H1 (cell line): ENCODE data around the gene ADAMTS17. TPM values are rescaled to one million over a fixed set of nuclear protein-coding genes. Genes with fewer than 3 reads are reported as not detected.

ENCODE experiments used
- CTCF ChIA-PET: fragments of 300-600 bp; sonication (Branson Sonifier 250); formaldehyde crosslinking; loops from one replicate; lab custom pipeline; 2021; ENCODE audit not compliant: partially characterized antibody; lab: Charles Lee
- POLR2A ChIA-PET: fragments of 300-600 bp; sonication (Branson Sonifier 250); formaldehyde crosslinking; loops from one replicate; lab custom pipeline; 2021; ENCODE audit warnings: inconsistent platforms; ENCODE audit not compliant: partially characterized antibody; lab: Charles Lee
- DNase-seq, 2 experiments: peaks; one replicate each; pipeline versions ENCODE4 v3.0.0 to v3.0.0-alpha.2; 2010 to 2022; ENCODE audit warnings: low spot score in 2 of 2, low read depth in 1 of 2, mixed read lengths in 1 of 2
- FAIRE-seq: peaks from 2 replicates; lab custom pipeline; 2011; peaks lifted over from hg19 to GRCh38; lab: Jason Lieb, UNC
- H2AFZ ChIP-seq: 2 replicates; pipeline ENCODE4 v1.8.1; 2012; ENCODE audit warnings: low read length, inconsistent platforms
- H2AK5ac ChIP-seq: 2 replicates; pipeline ENCODE4 v1.6.1; 2013; ENCODE audit warnings: low read depth, low read length
- H2BK120ac ChIP-seq: replicated peaks from 2 replicates; pipeline ENCODE3; 2013; ENCODE audit warnings: low read depth, low read length, inconsistent platforms
- H2BK12ac ChIP-seq: 2 replicates; pipeline ENCODE4 v1.6.1; 2013; ENCODE audit warnings: low read depth, low read length
- H2BK15ac ChIP-seq: 2 replicates; pipeline ENCODE4 v1.6.1; 2013; ENCODE audit warnings: low read length
- H2BK20ac ChIP-seq: 2 replicates; pipeline ENCODE4 v1.6.1; 2013; ENCODE audit warnings: low read length
- H2BK5ac ChIP-seq: 2 replicates; pipeline ENCODE4 v1.6.1; 2013; ENCODE audit warnings: low read depth, low read length
- H3K14ac ChIP-seq: 2 replicates; pipeline ENCODE4 v1.6.1; 2013; ENCODE audit warnings: inconsistent platforms; ENCODE audit not compliant: insufficient read length
- H3K18ac ChIP-seq: 2 replicates; pipeline ENCODE4 v1.6.1; 2013; ENCODE audit warnings: low read length; ENCODE audit errors: extremely low read depth
- H3K23ac ChIP-seq: 2 replicates; pipeline ENCODE4 v1.6.1; 2013; ENCODE audit warnings: inconsistent platforms; ENCODE audit not compliant: insufficient read length
- H3K23me2 ChIP-seq: 2 replicates; pipeline ENCODE4 v1.6.1; 2013; ENCODE audit warnings: low read depth, low read length
- H3K27ac ChIP-seq: 2 replicates; pipeline ENCODE4 v1.6.1; 2011; ENCODE audit warnings: low read depth, low read length, inconsistent platforms
- H3K27me3 ChIP-seq, 4 experiments: replicated peaks in 1 of 4; 1 replicate in 1 of 4; 2 replicates in 3 of 4; pipeline versions ENCODE4 v1.6.1 to v1.8.1; 2011 to 2013; ENCODE audit warnings: low read length in 3 of 4, mild to moderate bottlenecking in 3 of 4, inconsistent platforms in 2 of 4, mixed read lengths in 2 of 4, moderate library complexity in 1 of 4; ENCODE audit not compliant: control insufficient read depth in 3 of 4, insufficient read depth in 3 of 4; ENCODE audit errors: extremely low read depth in 1 of 4
- H3K36me3 ChIP-seq, 4 experiments: 2 replicates each; pipeline versions ENCODE4 v1.6.1 to v1.8.1; 2011 to 2013; ENCODE audit warnings: mild to moderate bottlenecking in 4 of 4, low read length in 3 of 4, moderate library complexity in 2 of 4, control low read depth in 1 of 4, inconsistent platforms in 1 of 4; ENCODE audit not compliant: insufficient read depth in 4 of 4, control insufficient read depth in 2 of 4
- H3K4ac ChIP-seq: replicated peaks from 2 replicates; pipeline ENCODE3; 2013; ENCODE audit warnings: low read length, low read depth, mixed read lengths, inconsistent platforms; ENCODE audit not compliant: insufficient read length
- H3K4me1 ChIP-seq, 4 experiments: replicated peaks in 1 of 4; 1 replicate in 1 of 4; 2 replicates in 3 of 4; pipeline versions ENCODE4 v1.6.1 to v1.8.1; 2011 to 2013; ENCODE audit warnings: low read length in 3 of 4, inconsistent platforms in 2 of 4, mixed read lengths in 1 of 4; ENCODE audit not compliant: insufficient read depth in 4 of 4, control insufficient read depth in 3 of 4
- H3K4me2 ChIP-seq, 2 experiments: 2 replicates each; pipeline versions ENCODE4 v1.6.1 to v1.8.1; 2011 to 2013; ENCODE audit warnings: low read depth in 2 of 2, low read length in 2 of 2, control low read depth in 1 of 2, inconsistent platforms in 1 of 2, mild to moderate bottlenecking in 1 of 2; ENCODE audit not compliant: insufficient read depth in 1 of 2
- H3K4me3 ChIP-seq, 4 experiments: fragments of 200-600, 300-600 bp in 1 of 4; sonication (generic), shearing (Covaris generic), sonication (Bioruptor Twin) in 1 of 4; 2 replicates each; pipeline versions ENCODE4 v1.5.1 to v1.8.1; 2011 to 2016; ENCODE audit warnings: low read length in 4 of 4, low read depth in 3 of 4, control low read depth in 2 of 4, inconsistent platforms in 2 of 4, mild to moderate bottlenecking in 2 of 4, mixed read lengths in 1 of 4, moderate library complexity in 1 of 4; ENCODE audit not compliant: insufficient read depth in 2 of 4; ENCODE audit errors: extremely low read depth in 1 of 4
- H3K56ac ChIP-seq: replicated peaks from 2 replicates; pipeline ENCODE3; 2013; ENCODE audit warnings: low read depth, mild to moderate bottlenecking, mixed read lengths, low read length, inconsistent platforms; ENCODE audit not compliant: insufficient read length
- H3K79me1 ChIP-seq: 2 replicates; pipeline ENCODE4 v1.6.1; 2013; ENCODE audit warnings: low read depth, low read length, control low read depth
- H3K79me2 ChIP-seq, 2 experiments: 2 replicates each; pipeline versions ENCODE4 v1.6.1 to v1.8.1; 2012 to 2013; ENCODE audit warnings: low read length in 2 of 2, mild to moderate bottlenecking in 2 of 2, inconsistent platforms in 1 of 2; ENCODE audit not compliant: insufficient read depth in 2 of 2, control insufficient read depth in 1 of 2
- H3K9ac ChIP-seq, 4 experiments: replicated peaks in 1 of 4; 1 replicate in 1 of 4; 2 replicates in 3 of 4; pipeline versions ENCODE4 v1.6.1 to v1.8.1; 2011 to 2013; ENCODE audit warnings: low read depth in 3 of 4, low read length in 3 of 4, control low read depth in 2 of 4, mild to moderate bottlenecking in 2 of 4, moderate library complexity in 2 of 4, inconsistent platforms in 1 of 4; ENCODE audit errors: extremely low read depth in 1 of 4
- H3K9me3 ChIP-seq, 2 experiments: 2 replicates each; pipeline versions ENCODE4 v1.6.1 to v1.8.1; 2012 to 2013; ENCODE audit warnings: mild to moderate bottlenecking in 2 of 2, moderate library complexity in 2 of 2, control low read depth in 1 of 2, inconsistent platforms in 1 of 2, low read depth in 1 of 2, low read length in 1 of 2, mixed read lengths in 1 of 2; ENCODE audit not compliant: insufficient read depth in 2 of 2
- H4K20me1 ChIP-seq, 2 experiments: replicated peaks in 1 of 2; 2 replicates each; pipeline versions ENCODE3 to v1.8.1; 2011 to 2013; ENCODE audit warnings: inconsistent platforms in 2 of 2, low read length in 2 of 2, mild to moderate bottlenecking in 1 of 2; ENCODE audit not compliant: insufficient read depth in 2 of 2, control insufficient read depth in 1 of 2
- H4K5ac ChIP-seq: 2 replicates; pipeline ENCODE4 v1.6.1; 2013; ENCODE audit warnings: low read length, low read depth, mixed read lengths, inconsistent platforms; ENCODE audit not compliant: insufficient read length
- H4K8ac ChIP-seq: 2 replicates; pipeline ENCODE4 v1.8.0; 2013; ENCODE audit warnings: mild to moderate bottlenecking, moderate library complexity, low read length, inconsistent platforms; ENCODE audit not compliant: insufficient read depth; ENCODE audit errors: extremely low read depth
- H4K91ac ChIP-seq: replicated peaks from 2 replicates; pipeline ENCODE3; 2013; ENCODE audit warnings: low read length, mixed read lengths, inconsistent platforms; ENCODE audit not compliant: insufficient read length
- CBX8 ChIP-seq: fragments of 300-800, 300-1000 bp; sonication (generic); IDR thresholded peaks from 2 replicates; pipeline ENCODE4 v1.7.1; 2016; ENCODE audit warnings: low read depth, low read length, borderline replicate concordance
- CREB1 ChIP-seq: IDR thresholded peaks from 2 replicates; pipeline ENCODE4 v1.6.1; 2012; ENCODE audit warnings: inconsistent platforms
- CTBP2 ChIP-seq: IDR thresholded peaks from 2 replicates; pipeline ENCODE4 v1.7.0; 2011; ENCODE audit warnings: borderline replicate concordance, mild to moderate bottlenecking, moderate library complexity, mixed read lengths, low read length; ENCODE audit not compliant: insufficient read depth, insufficient read length
- EP300 ChIP-seq, 2 experiments: IDR thresholded peaks; 1 replicate in 1 of 2; 2 replicates in 1 of 2; pipeline ENCODE4 v1.6.1; 2011 to 2012; ENCODE audit warnings: low read depth in 2 of 2, low read length in 2 of 2, mild to moderate bottlenecking in 2 of 2, borderline replicate concordance in 1 of 2, inconsistent platforms in 1 of 2, moderate library complexity in 1 of 2
- HDAC6 ChIP-seq: IDR thresholded peaks from one replicate; pipeline ENCODE4 v1.7.1; 2012; ENCODE audit warnings: low read depth, mild to moderate bottlenecking, inconsistent platforms, low read length, moderate library complexity
- JUND ChIP-seq: IDR thresholded peaks from 2 replicates; pipeline ENCODE4 v1.6.1; 2011; ENCODE audit warnings: mild to moderate bottlenecking, improper control_type of control experiment, low read length
- MAFK ChIP-seq: IDR thresholded peaks from 2 replicates; pipeline ENCODE4 v1.6.1; 2012; ENCODE audit warnings: low read depth, mild to moderate bottlenecking, improper control_type of control experiment, low read length
- POLR2AphosphoS5 ChIP-seq: IDR thresholded peaks from 2 replicates; pipeline ENCODE4 v1.6.1; 2011; ENCODE audit warnings: low read depth, low read length
- POU5F1 ChIP-seq: IDR thresholded peaks from 2 replicates; pipeline ENCODE4 v1.6.1; 2011; ENCODE audit warnings: low read depth, mild to moderate bottlenecking, low read length, moderate library complexity
- SUZ12 ChIP-seq: fragments of 200-600 bp; sonication (generic); IDR thresholded peaks from 2 replicates; pipeline ENCODE4 v1.6.1; 2012; ENCODE audit warnings: mild to moderate bottlenecking, inconsistent platforms, low read length, moderate library complexity, mixed read lengths
- WGBS, 2 experiments: shearing (Covaris generic) in 1 of 2; methylation state at CpG; one replicate each; pipeline versions ENCODE4 v1.1.6 to v1.1.7; 2013 to 2015; ENCODE audit warnings: low lambda C conversion rate in 2 of 2, mixed read lengths in 2 of 2, inconsistent platforms in 1 of 2, low coverage in 1 of 2, missing lambda C conversion rate in 1 of 2; ENCODE audit not compliant: insufficient replicate concordance in 2 of 2, insufficient coverage in 1 of 2, insufficient read length in 1 of 2; ENCODE audit errors: extremely low coverage in 1 of 2, missing lambda C conversion rate in 1 of 2; 5-methylcytosine and 5-hydroxymethylcytosine counted together
- polyA plus RNA-seq, 7 experiments: library from polyadenylated mRNA; depleted of rRNA in 3 of 7; stranded (reverse) in 5 of 7; unstranded in 2 of 7; fragments of >200 nt in 5 of 7; fragments of 200-250 nt in 2 of 7; gene quantifications; 1 replicate in 5 of 7; 2 replicates in 1 of 7; 4 replicates in 1 of 7; pipeline versions ENCODE4 v1.2.1 to v1.2.3, GENCODE V29; 2011 to 2013; ENCODE audit warnings: missing spikeins in 2 of 7, mixed read lengths in 2 of 7
- total RNA-seq: library from RNA; stranded (reverse); fragmentation: NEBNext Ultra II Directional; extraction: Animal tissue kit (Norgen Biotek cat#: 25700); gene quantifications from 2 replicates; pipeline ENCODE4 v1.2.1, GENCODE V29; 2021
- TF ChIP-seq, protein P1 (sequence below): IDR thresholded peaks from 2 replicates; pipeline ENCODE4 v1.6.1; 2012; ENCODE audit warnings: inconsistent platforms

The ADAMTS17 gene
- total and polyA plus RNA-seq, 2 of the 8 experiments (the other 6 are each of a cell fraction or from before 2014, with no cell fraction given), result 0.51 to 1.7 TPM

DNA sequence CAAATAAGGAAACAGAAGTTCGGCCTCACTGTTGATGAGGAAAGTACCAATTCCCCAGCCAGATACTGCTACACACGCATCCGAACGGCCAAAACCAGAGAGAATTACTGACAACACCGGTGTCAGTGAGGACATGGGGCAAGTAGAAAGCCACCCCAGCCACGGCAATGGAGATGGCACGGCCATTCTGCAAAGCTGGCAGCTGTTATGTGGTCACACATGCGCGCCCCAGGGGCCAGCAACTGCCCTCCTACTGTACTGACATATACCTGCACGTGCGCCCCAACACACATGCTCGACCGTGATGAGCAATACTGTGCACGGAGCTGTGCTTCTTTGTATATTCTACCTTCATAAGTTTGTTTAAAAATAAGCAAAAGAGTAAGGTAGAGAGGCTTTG lies 217.4 kb downstream of the ADAMTS17 start:
- H3K18ac ChIP-seq, result no peak overlapping the region
- no peaks in the 10 kb centered on the region for H3K27me3 ChIP-seq
- no peak overlapping the region for H3K4ac ChIP-seq
- no peak overlapping the region for H3K56ac ChIP-seq
- H3K4me3 ChIP-seq, result no peak overlapping the region
- H2BK20ac ChIP-seq, result no peak overlapping the region
- POLR2A ChIA-PET, result interaction anchor here (1.0 kb wide), 1 partner anchor 9 kb away, joined by 3 read pairs; no protein-coding TSS in a partner anchor
- H3K14ac ChIP-seq, result no peak overlapping the region
- no peak overlapping the region for H4K8ac ChIP-seq
- H2BK120ac ChIP-seq, result no peak overlapping the region
- H3K23me2 ChIP-seq, result no peaks in the 10 kb centered on the region
- no peak for TF ChIP-seq HDAC6
- no peak for TF ChIP-seq POLR2AphosphoS5
- no peak for TF ChIP-seq EP300 (IDR thresholded peaks at IDR 0.05; ENCODE audit: borderline replicate concordance in 1 of 2, low read depth in 2 of 2, low read length in 2 of 2)
- no peak for TF ChIP-seq POU5F1
- no peak for TF ChIP-seq JUND
- no peak for TF ChIP-seq MAFK
- no peak for TF ChIP-seq CTBP2
- TF ChIP-seq SUZ12, result no peak
- TF ChIP-seq CBX8, result no peak
- TF ChIP-seq CREB1, result no peak
- TF ChIP-seq, protein P1, sequence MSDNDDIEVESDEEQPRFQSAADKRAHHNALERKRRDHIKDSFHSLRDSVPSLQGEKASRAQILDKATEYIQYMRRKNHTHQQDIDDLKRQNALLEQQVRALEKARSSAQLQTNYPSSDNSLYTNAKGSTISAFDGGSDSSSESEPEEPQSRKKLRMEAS, result no peak
- TF ChIP-seq, all 59 proteins: peak for 0
- CTCF ChIA-PET, result interaction anchor here (0.6 to 2.0 kb wide), 5 partner anchors 10 to 1883 kb away, joined by 3 to 9 read pairs (median 4); no protein-coding TSS in a partner anchor
- H2AK5ac ChIP-seq, result no peak overlapping the region
- H3K23ac ChIP-seq, result no peak overlapping the region
- H3K4me2 ChIP-seq, result no peak overlapping the region
- peaks cover 9% of the 10 kb centered on the region in 2 experiments for H3K9me3 ChIP-seq
- H4K91ac ChIP-seq, result no peak overlapping the region
- H4K5ac ChIP-seq, result no peak overlapping the region
- H4K20me1 ChIP-seq, result no peaks in the 10 kb centered on the region
- no peak overlapping the region for H2AFZ ChIP-seq
- no peaks in the 10 kb centered on the region for H3K79me2 ChIP-seq
- DNase-seq, result no peak
- H2BK12ac ChIP-seq, result no peak overlapping the region
- no peaks in the 10 kb centered on the region for H3K4me1 ChIP-seq
- H2BK15ac ChIP-seq, result no peak overlapping the region
- no peak overlapping the region for H3K27ac ChIP-seq
- H3K36me3 ChIP-seq, result no peaks in the 10 kb centered on the region
- FAIRE-seq, result no peak
- no peaks in the 10 kb centered on the region for H3K79me1 ChIP-seq
- 92% methylated on average over 14 of the region's 14 CpGs; no CpG with 5 or more reads in 1 of the 2 experiments for WGBS, 2 experiments
- H3K9ac ChIP-seq, result no peak overlapping the region
- no peak overlapping the region for H2BK5ac ChIP-seq
